IMR-90 (cell line): Measurements from ENCODE around the gene CDC42EP3. TPM values are rescaled to one million over a fixed set of nuclear protein-coding genes. Genes with fewer than 3 reads are reported as not detected.
A peak's percentile ranks its signal among the peaks of the same experiment; 100 is the strongest.

Source experiments
- ATAC-seq: fragments of 200-7000 bp; cut with Tn5 transposase; 2 replicates; pipeline ENCODE4 v1.9.1; 2020; ENCODE audit warnings: low read depth, mild to moderate bottlenecking, moderate library complexity
- BruUV-seq: library from RNA; stranded (reverse); fragments of 400-500 nt; replicated peaks from 2 replicates; lab custom pipeline; 2021; lab: Mats Ljungman, UMichigan
- CTCF ChIA-PET: fragments of 300-600 bp; formaldehyde crosslinking; extraction: SDS; loops from one replicate; lab custom pipeline; 2021; ENCODE audit warnings: antibody characterized with exemption; lab: Yijun Ruan, JAX
- POLR2A ChIA-PET: fragments of 300-600 bp; sonication (Branson Sonifier 250); formaldehyde crosslinking; loops from one replicate; lab custom pipeline; 2022; ENCODE audit warnings: antibody characterized with exemption; ENCODE audit not compliant: unreplicated experiment; lab: Charles Lee
- DNase-seq: peaks from one replicate; pipeline ENCODE4 v3.0.0; 2013
- H2AFZ ChIP-seq: replicated peaks from 2 replicates; pipeline ENCODE3; 2013; ENCODE audit warnings: low read length, mild to moderate bottlenecking; ENCODE audit not compliant: poor library complexity
- H2AK5ac ChIP-seq: 2 replicates; pipeline ENCODE4 v1.6.1; 2013; ENCODE audit warnings: low read depth, low read length, inconsistent platforms
- H2AK9ac ChIP-seq: replicated peaks from 2 replicates; pipeline ENCODE3; 2013; ENCODE audit warnings: mild to moderate bottlenecking, low read depth, low read length, moderate library complexity; ENCODE audit not compliant: poor library complexity
- H2BK120ac ChIP-seq: 2 replicates; pipeline ENCODE4 v1.6.1; 2013; ENCODE audit warnings: low read depth, low read length, inconsistent platforms
- H2BK15ac ChIP-seq: 3 replicates; pipeline ENCODE4 v1.6.1; 2013; ENCODE audit warnings: low read depth, low read length, inconsistent platforms
- H2BK20ac ChIP-seq: 2 replicates; pipeline ENCODE4 v1.6.1; 2013; ENCODE audit warnings: low read depth, mild to moderate bottlenecking, inconsistent platforms, low read length, moderate library complexity
- H2BK5ac ChIP-seq: 2 replicates; pipeline ENCODE4 v1.6.1; 2013; ENCODE audit warnings: mild to moderate bottlenecking, low read depth, low read length, inconsistent platforms; ENCODE audit not compliant: poor library complexity, severe bottlenecking
- H3K14ac ChIP-seq: replicated peaks from 2 replicates; pipeline ENCODE4 v1.6.1; 2013; ENCODE audit warnings: low read depth, low read length, inconsistent platforms
- H3K18ac ChIP-seq: 2 replicates; pipeline ENCODE4 v1.6.1; 2013; ENCODE audit warnings: low read depth, low read length, control low read depth
- H3K23ac ChIP-seq: 2 replicates; pipeline ENCODE4 v1.6.1; 2013; ENCODE audit warnings: low read depth, low read length, inconsistent platforms
- H3K27ac ChIP-seq: 2 replicates; pipeline ENCODE4 v1.5.1; 2013; ENCODE audit warnings: mild to moderate bottlenecking, control low read depth, low read length; ENCODE audit not compliant: insufficient read depth
- H3K27me3 ChIP-seq: 2 replicates; pipeline ENCODE4 v1.6.1; 2013; ENCODE audit warnings: low read length; ENCODE audit not compliant: control insufficient read depth, insufficient read depth
- H3K36me3 ChIP-seq: 2 replicates; pipeline ENCODE4 v1.6.1; 2013; ENCODE audit warnings: low read length, mixed read lengths; ENCODE audit not compliant: control insufficient read depth, insufficient read depth
- H3K4ac ChIP-seq: 2 replicates; pipeline ENCODE4 v1.6.1; 2013; ENCODE audit warnings: low read depth, low read length, inconsistent platforms
- H3K4me1 ChIP-seq: 2 replicates; pipeline ENCODE4 v1.6.1; 2013; ENCODE audit warnings: low read length, mixed read lengths; ENCODE audit not compliant: control insufficient read depth, insufficient read depth
- H3K4me2 ChIP-seq: 2 replicates; pipeline ENCODE4 v1.6.1; 2013; ENCODE audit warnings: low read depth, mild to moderate bottlenecking, control low read depth, low read length, moderate library complexity
- H3K4me3 ChIP-seq: 2 replicates; pipeline ENCODE4 v1.5.1; 2013; ENCODE audit warnings: low read depth, mild to moderate bottlenecking, control low read depth, low read length, moderate library complexity; ENCODE audit not compliant: insufficient read depth
- H3K56ac ChIP-seq: 2 replicates; pipeline ENCODE4 v1.6.1; 2013; ENCODE audit warnings: low read length, inconsistent platforms; ENCODE audit not compliant: insufficient read depth; ENCODE audit errors: extremely low read depth
- H3K79me1 ChIP-seq, 2 experiments: 2 replicates each; pipeline ENCODE4 v1.6.1; 2013; ENCODE audit warnings: low read length in 2 of 2, inconsistent platforms in 1 of 2, low read depth in 1 of 2
- H3K9ac ChIP-seq: 2 replicates; pipeline ENCODE4 v1.6.1; 2013; ENCODE audit warnings: low read depth, low read length, control low read depth
- H3K9me1 ChIP-seq: 2 replicates; pipeline ENCODE4 v1.6.1; 2013; ENCODE audit warnings: low read length, inconsistent platforms; ENCODE audit not compliant: insufficient read depth
- H3K9me3 ChIP-seq: 2 replicates; pipeline ENCODE4 v1.6.1; 2013; ENCODE audit warnings: low read length; ENCODE audit not compliant: control insufficient read depth, insufficient read depth
- H4K20me1 ChIP-seq: 2 replicates; pipeline ENCODE4 v1.6.1; 2013; ENCODE audit warnings: low read length, inconsistent platforms; ENCODE audit not compliant: insufficient read depth
- H4K5ac ChIP-seq: 2 replicates; pipeline ENCODE4 v1.6.1; 2013; ENCODE audit warnings: mild to moderate bottlenecking, low read depth, low read length, control low read depth
- H4K8ac ChIP-seq, 2 experiments: 2 replicates each; pipeline ENCODE4 v1.6.1; 2013; ENCODE audit warnings: low read depth in 2 of 2, low read length in 2 of 2, control low read depth in 1 of 2, inconsistent platforms in 1 of 2
- H4K91ac ChIP-seq: 2 replicates; pipeline ENCODE4 v1.6.1; 2013; ENCODE audit warnings: low read depth, low read length, inconsistent platforms; ENCODE audit not compliant: insufficient read depth
- BHLHE40 ChIP-seq: fragments of 150-350 bp; IDR thresholded peaks from 2 replicates; pipeline ENCODE4 v1.6.1; 2016; ENCODE audit warnings: mild to moderate bottlenecking, low read depth, low read length
- CEBPB ChIP-seq: IDR thresholded peaks from 2 replicates; pipeline ENCODE4 v1.6.1; 2012; ENCODE audit warnings: low read depth, low read length, improper control_type of control experiment
- FOS ChIP-seq: fragments of 150-350 bp; IDR thresholded peaks from 2 replicates; pipeline ENCODE4 v1.6.1; 2016; ENCODE audit warnings: low read depth, low read length
- MAZ ChIP-seq: IDR thresholded peaks from 2 replicates; pipeline ENCODE4 v1.6.1; 2012; ENCODE audit warnings: low read depth, mild to moderate bottlenecking, low read length, improper control_type of control experiment, moderate library complexity, borderline replicate concordance
- MXI1 ChIP-seq: IDR thresholded peaks from 2 replicates; pipeline ENCODE4 v1.6.1; 2012; ENCODE audit warnings: low read depth, mild to moderate bottlenecking, low read length, moderate library complexity, borderline replicate concordance
- NFE2L2 ChIP-seq: fragments of 150-350 bp; IDR thresholded peaks from 2 replicates; pipeline ENCODE4 v1.6.1; 2016; ENCODE audit warnings: low read depth, mild to moderate bottlenecking, low read length
- POLR2A ChIP-seq: IDR thresholded peaks from 2 replicates; pipeline ENCODE4 v1.6.1; 2012; ENCODE audit warnings: mild to moderate bottlenecking, low read depth, low read length
- RAD21 ChIP-seq: IDR thresholded peaks from 2 replicates; pipeline ENCODE4 v1.6.1; 2012; ENCODE audit warnings: low read length, improper control_type of control experiment
- RCOR1 ChIP-seq: IDR thresholded peaks from 2 replicates; pipeline ENCODE4 v1.6.1; 2012; ENCODE audit warnings: mild to moderate bottlenecking, low read length, improper control_type of control experiment; ENCODE audit not compliant: insufficient replicate concordance
- USF2 ChIP-seq: fragments of 150-350 bp; IDR thresholded peaks from 2 replicates; pipeline ENCODE4 v1.6.1; 2017; ENCODE audit warnings: mild to moderate bottlenecking, antibody characterized with exemption, low read length, low read depth
- whole genome bisulfite sequencing, 2 experiments: methylation state at CpG; one replicate each; pipeline versions ENCODE4 v1.1.5 to v1.1.7; 2013; ENCODE audit warnings: missing lambda C conversion rate in 2 of 2; ENCODE audit not compliant: insufficient read length in 1 of 2; ENCODE audit errors: extremely low coverage in 2 of 2; 5-methylcytosine and 5-hydroxymethylcytosine counted together
- dilution Hi-C: fragments of 300-500 bp; cut with HindIII; formaldehyde crosslinking; loops from one replicate; pipeline ENCODE4 v1.14.3; 2018; ENCODE audit warnings: low sequenced_read_pairs; ENCODE audit not compliant: unreplicated experiment
- in situ Hi-C: fragments of 300-500 bp; cut with MboI; formaldehyde crosslinking; loops from 3 replicates; pipeline ENCODE4 v1.14.3; 2019; ENCODE audit warnings: low sequenced_read_pairs, inconsistent platforms, mixed read lengths
- intact Hi-C: fragments of 100-400 bp; cut with micrococcal nuclease; formaldehyde crosslinking; loops from 2 replicates; pipeline ENCODE4 v1.10.0; 2022
- polyA plus RNA-seq, 3 experiments: library from polyadenylated mRNA; depleted of rRNA; stranded (reverse); fragments of >200 nt; gene quantifications; 2 replicates each; pipeline ENCODE4 v1.2.3, GENCODE V29; 2012; ENCODE audit warnings: low replicate concordance in 1 of 3
- total RNA-seq: library from RNA; depleted of rRNA; stranded (reverse); fragments of >200 nt; gene quantifications from 2 replicates; pipeline ENCODE4 v1.2.3, GENCODE V29; 2012
- TF ChIP-seq, protein P1 (sequence below): fragments of 150-350 bp; IDR thresholded peaks from 2 replicates; pipeline ENCODE4 v1.6.1; 2016; ENCODE audit warnings: low read depth, mild to moderate bottlenecking, low read length, moderate library complexity, borderline replicate concordance
- TF ChIP-seq, protein P2 (sequence below): conservative IDR thresholded peaks from 2 replicates; pipeline ENCODE4 v1.5.1; 2012; ENCODE audit warnings: mild to moderate bottlenecking, low read depth, low read length, improper control_type of control experiment

CDC42EP3 gene
- total and polyA plus RNA-seq, 2 of the 4 experiments (the other 2 are of a cell fraction), result 167 to 193 TPM

DNA sequence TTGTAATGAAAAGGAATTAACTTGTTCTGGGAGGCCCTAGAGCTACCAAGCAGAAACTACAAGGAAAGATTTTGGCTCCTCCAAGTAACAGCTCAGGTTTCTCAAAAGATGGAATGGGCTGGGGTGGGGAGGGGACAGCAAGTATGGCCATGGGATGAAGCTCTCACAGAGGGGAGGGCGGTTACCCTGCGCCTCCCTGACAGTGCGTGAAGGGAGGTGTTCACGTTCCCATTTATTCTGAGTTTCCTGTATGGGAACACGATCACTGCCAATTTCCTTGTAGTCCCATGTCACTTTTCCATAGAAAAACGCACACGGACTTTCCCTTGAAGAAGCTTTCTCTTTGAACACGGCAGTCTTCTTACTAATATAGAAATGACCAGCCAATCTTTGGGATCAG, 17.0 kb downstream of the CDC42EP3 start (continued):
- TF ChIP-seq RAD21, result no peak

DNA sequence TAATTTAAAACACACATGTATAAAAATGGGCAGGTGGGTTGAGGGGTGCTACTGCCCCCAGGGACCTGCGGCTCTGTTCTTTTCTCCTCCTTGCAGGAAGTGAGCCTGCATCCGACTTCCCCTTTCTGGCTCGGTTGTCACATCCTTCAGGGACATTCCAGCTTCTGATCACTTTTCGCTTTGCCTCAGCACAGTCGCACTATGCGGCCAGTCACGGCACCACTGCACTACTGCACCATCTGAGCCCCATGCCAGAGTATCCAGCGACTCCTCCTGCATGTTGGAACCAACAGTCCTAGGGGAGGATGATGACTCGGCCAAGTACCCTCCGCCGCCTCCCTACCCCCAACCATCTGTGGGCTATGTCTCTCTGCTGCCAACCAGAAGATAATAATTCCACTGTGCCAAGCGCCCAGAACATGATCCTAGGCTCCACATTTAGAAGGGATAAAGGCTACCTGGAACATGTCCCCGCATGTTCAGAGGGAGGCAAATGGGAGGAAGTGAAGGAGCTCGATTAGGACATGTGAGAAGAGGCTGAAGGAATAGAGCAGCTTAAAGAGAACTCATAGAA, 17.6 kb downstream of the CDC42EP3 start:
- H3K18ac ChIP-seq, result peak overlapping the region; percentile 13; the same call in 1 of the 2 replicates
- H3K27me3 ChIP-seq, result no peaks in the 10 kb centered on the region
- H2BK5ac ChIP-seq, result peak overlapping the region; percentile 92
- ChIA-PET CTCF (no interaction called here), POLR2A (interaction anchor here (0.6 kb wide), 4 partner anchors 125 to 197 kb away, joined by 3 to 6 read pairs (median 5); no protein-coding TSS in a partner anchor)
- dilution Hi-C loops (no loop called here), intact Hi-C loops (no loop called here), in situ Hi-C loops (loop anchor here (5.0 kb wide), 1 partner anchor 242 kb away; no protein-coding TSS in a partner anchor)
- H3K79me1 ChIP-seq, result peaks cover 0 to 83% of the 10 kb centered on the region in 2 experiments; a peak in 3 of 4 replicates
- H3K4me1 ChIP-seq, result peaks cover 57% of the 10 kb centered on the region
- peaks cover 98% of the 10 kb centered on the region for H4K20me1 ChIP-seq
- no peak overlapping the region for H3K4me2 ChIP-seq
- BruUV-seq, result no TSS peak
- H4K8ac ChIP-seq, result peak overlapping the region; percentile 38 to 85; a peak in 3 of 4 replicates
- H3K9me1 ChIP-seq, result peaks cover 65% of the 10 kb centered on the region
- ATAC-seq (peak; percentile 13), DNase-seq (no peak)
- H2BK15ac ChIP-seq, result no peak overlapping the region; the same call in 2 of the 3 replicates
- H4K5ac ChIP-seq, result no peak overlapping the region; the same call in 1 of the 2 replicates
- no peak overlapping the region for H3K9ac ChIP-seq
- H3K36me3 ChIP-seq, result peaks cover 52% of the 10 kb centered on the region
- peak overlapping the region; percentile 63; the same call in 1 of the 2 replicates for H3K27ac ChIP-seq
- 74% methylated on average over 5 of the region's 14 CpGs; no CpG with 5 or more reads in 1 of the 2 experiments for WGBS, 2 experiments
- H3K14ac ChIP-seq, result peak overlapping the region; percentile 22
- peak overlapping the region; percentile 55 for H2BK120ac ChIP-seq
- H2AK5ac ChIP-seq, result peak overlapping the region; percentile 77
- H2AK9ac ChIP-seq, result peak overlapping the region; percentile 70
- peak overlapping the region; percentile 63 for H3K4ac ChIP-seq
- 0 out of 2 replicates have a peak overlapping the region, but pooled peaks have one; percentile 26 for H3K56ac ChIP-seq
- H3K4me3 ChIP-seq, result no peak overlapping the region
- peak overlapping the region; percentile 86; the same call in 1 of the 2 replicates for H3K23ac ChIP-seq
- H4K91ac ChIP-seq, result peak overlapping the region; percentile 8; the same call in 1 of the 2 replicates
- no peaks in the 10 kb centered on the region for H3K9me3 ChIP-seq
- H2AFZ ChIP-seq, result no peak overlapping the region
- H2BK20ac ChIP-seq, result peak overlapping the region; percentile 62; the same call in 1 of the 2 replicates
- TF ChIP-seq FOS, result no peak
- TF ChIP-seq USF2, result no peak
- TF ChIP-seq BHLHE40, result no peak
- TF ChIP-seq POLR2A, result no peak
- TF ChIP-seq, protein P1, sequence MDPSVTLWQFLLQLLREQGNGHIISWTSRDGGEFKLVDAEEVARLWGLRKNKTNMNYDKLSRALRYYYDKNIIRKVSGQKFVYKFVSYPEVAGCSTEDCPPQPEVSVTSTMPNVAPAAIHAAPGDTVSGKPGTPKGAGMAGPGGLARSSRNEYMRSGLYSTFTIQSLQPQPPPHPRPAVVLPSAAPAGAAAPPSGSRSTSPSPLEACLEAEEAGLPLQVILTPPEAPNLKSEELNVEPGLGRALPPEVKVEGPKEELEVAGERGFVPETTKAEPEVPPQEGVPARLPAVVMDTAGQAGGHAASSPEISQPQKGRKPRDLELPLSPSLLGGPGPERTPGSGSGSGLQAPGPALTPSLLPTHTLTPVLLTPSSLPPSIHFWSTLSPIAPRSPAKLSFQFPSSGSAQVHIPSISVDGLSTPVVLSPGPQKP, result no peak
- no peak for TF ChIP-seq RCOR1
- TF ChIP-seq MAZ, result no peak
- TF ChIP-seq MXI1, result no peak
- TF ChIP-seq CEBPB, result no peak
- TF ChIP-seq, protein P2, sequence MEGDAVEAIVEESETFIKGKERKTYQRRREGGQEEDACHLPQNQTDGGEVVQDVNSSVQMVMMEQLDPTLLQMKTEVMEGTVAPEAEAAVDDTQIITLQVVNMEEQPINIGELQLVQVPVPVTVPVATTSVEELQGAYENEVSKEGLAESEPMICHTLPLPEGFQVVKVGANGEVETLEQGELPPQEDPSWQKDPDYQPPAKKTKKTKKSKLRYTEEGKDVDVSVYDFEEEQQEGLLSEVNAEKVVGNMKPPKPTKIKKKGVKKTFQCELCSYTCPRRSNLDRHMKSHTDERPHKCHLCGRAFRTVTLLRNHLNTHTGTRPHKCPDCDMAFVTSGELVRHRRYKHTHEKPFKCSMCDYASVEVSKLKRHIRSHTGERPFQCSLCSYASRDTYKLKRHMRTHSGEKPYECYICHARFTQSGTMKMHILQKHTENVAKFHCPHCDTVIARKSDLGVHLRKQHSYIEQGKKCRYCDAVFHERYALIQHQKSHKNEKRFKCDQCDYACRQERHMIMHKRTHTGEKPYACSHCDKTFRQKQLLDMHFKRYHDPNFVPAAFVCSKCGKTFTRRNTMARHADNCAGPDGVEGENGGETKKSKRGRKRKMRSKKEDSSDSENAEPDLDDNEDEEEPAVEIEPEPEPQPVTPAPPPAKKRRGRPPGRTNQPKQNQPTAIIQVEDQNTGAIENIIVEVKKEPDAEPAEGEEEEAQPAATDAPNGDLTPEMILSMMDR, result no peak
- no peak for TF ChIP-seq RAD21
- no peak for TF ChIP-seq NFE2L2
